Activated naive CD8-positive, alpha-beta T cell treated with anti-CD3 and anti-CD28 coated beads for 36 hours (primary cell): Measurements from ENCODE around the gene CARD10. TPM values are rescaled to one million over a fixed set of nuclear protein-coding genes. Genes with fewer than 3 reads are reported as not detected.
"Not testable (repeated sequence)": the region's sequence is repeated elsewhere in the genome, so short reads cannot be mapped to it uniquely, and the experiment has no call there.

Experiments used
- DNase-seq: peaks from one replicate; pipeline ENCODE4 v3.0.0; 2021
- H3K27ac Mint-ChIP-seq: one replicate; pipeline ENCODE4 v1.8.0; 2022; ENCODE audit warnings: mild to moderate bottlenecking, moderate library complexity, mixed read lengths
- H3K27me3 Mint-ChIP-seq: one replicate; pipeline ENCODE4 v1.8.0; 2022; ENCODE audit warnings: mild to moderate bottlenecking, mixed read lengths
- H3K36me3 Mint-ChIP-seq: one replicate; pipeline ENCODE4 v1.8.0; 2021; ENCODE audit warnings: mild to moderate bottlenecking, mixed read lengths
- H3K4me1 Mint-ChIP-seq: one replicate; pipeline ENCODE4 v1.8.0; 2021; ENCODE audit warnings: mixed read lengths
- H3K4me3 Mint-ChIP-seq: one replicate; pipeline ENCODE4 v1.8.0; 2022; ENCODE audit warnings: mild to moderate bottlenecking, moderate library complexity, mixed read lengths
- H3K9me3 Mint-ChIP-seq: one replicate; pipeline ENCODE4 v1.8.0; 2022; ENCODE audit warnings: mixed read lengths
- total RNA-seq, 2 experiments: library from RNA; stranded (reverse); gene quantifications; one replicate each; pipeline ENCODE4 v1.2.3, GENCODE V29; 2021

Gene CARD10
- total RNA-seq, 2 experiments from 2014 or later = 0.06 to 0.14 TPM

GRCh38 chr22:37545703-37546436 lies 26.7 kb upstream of the CARD10 start:
- no peak for DNase-seq
- H3K4me1 Mint-ChIP-seq = peaks cover 14% of the 10 kb centered on the region
- H3K4me3 Mint-ChIP-seq = no peak overlapping the region
- peaks cover 26% of the 10 kb centered on the region for H3K27me3 Mint-ChIP-seq
- H3K27ac Mint-ChIP-seq = no peak overlapping the region
- no peaks in the 10 kb centered on the region for H3K36me3 Mint-ChIP-seq
- no peaks in the 10 kb centered on the region for H3K9me3 Mint-ChIP-seq

- Mint-ChIP-seq H3K27me3 (peaks cover 33% of the 10 kb centered on the region), H3K4me3 (no peak overlapping the region), H3K4me1 (peaks cover 14% of the 10 kb centered on the region), H3K9me3 (no peaks in the 10 kb centered on the region), H3K36me3 (no peaks in the 10 kb centered on the region), H3K27ac (no peak overlapping the region)
- peak; percentile 62 for DNase-seq
Observed at GRCh38 chr22:37544955-37545702, 25.9 kb upstream of the CARD10 start.

- H3K27me3 Mint-ChIP-seq = peaks cover 48% of the 10 kb centered on the region
- peaks cover 26% of the 10 kb centered on the region for H3K4me1 Mint-ChIP-seq
- H3K27ac Mint-ChIP-seq = no peak overlapping the region
- H3K36me3 Mint-ChIP-seq = no peaks in the 10 kb centered on the region
- DNase-seq = no peak
- H3K9me3 Mint-ChIP-seq = no peaks in the 10 kb centered on the region
- no peak overlapping the region for H3K4me3 Mint-ChIP-seq
Observed at GRCh38 chr22:37542959-37543358, 23.7 kb upstream of the CARD10 start.

GRCh38 chr22:37542416-37542815 lies 23.2 kb upstream of the CARD10 start:
- DNase-seq, H3K36me3 Mint-ChIP-seq, H3K9me3 Mint-ChIP-seq, H3K27ac Mint-ChIP-seq, H3K4me3 Mint-ChIP-seq: not testable (repeated sequence)
- H3K27me3 Mint-ChIP-seq = peaks cover 48% of the 10 kb centered on the region
- peaks cover 27% of the 10 kb centered on the region for H3K4me1 Mint-ChIP-seq

- H3K27ac Mint-ChIP-seq, H3K4me3 Mint-ChIP-seq, H3K36me3 Mint-ChIP-seq, H3K9me3 Mint-ChIP-seq, DNase-seq: not testable (repeated sequence)
- Mint-ChIP-seq H3K4me1 (peaks cover 22% of the 10 kb centered on the region), H3K27me3 (peaks cover 40% of the 10 kb centered on the region)
Observed at GRCh38 chr22:37539790-37540189, 20.6 kb upstream of the CARD10 start.

GRCh38 chr22:37538590-37539357 lies 19.6 kb upstream of the CARD10 start:
- Mint-ChIP-seq H3K36me3 (no peaks in the 10 kb centered on the region), H3K4me1 (peaks cover 29% of the 10 kb centered on the region), H3K9me3 (no peaks in the 10 kb centered on the region), H3K27ac (no peak overlapping the region), H3K27me3 (peaks cover 36% of the 10 kb centered on the region), H3K4me3 (no peak overlapping the region)
- peak; percentile 90 for DNase-seq

- H3K27ac Mint-ChIP-seq = no peak overlapping the region
- no peak for DNase-seq
- no peaks in the 10 kb centered on the region for H3K36me3 Mint-ChIP-seq
- H3K27me3 Mint-ChIP-seq = peaks cover 25% of the 10 kb centered on the region
- H3K4me1 Mint-ChIP-seq = peaks cover 26% of the 10 kb centered on the region
- H3K4me3 Mint-ChIP-seq = no peak overlapping the region
- H3K9me3 Mint-ChIP-seq = no peaks in the 10 kb centered on the region
Observed at GRCh38 chr22:37535159-37535558, 15.9 kb upstream of the CARD10 start.

GRCh38 chr22:37534445-37534844 lies 15.2 kb upstream of the CARD10 start:
- Mint-ChIP-seq H3K4me1 (peaks cover 31% of the 10 kb centered on the region), H3K27me3 (peaks cover 17% of the 10 kb centered on the region), H3K4me3 (no peak overlapping the region), H3K9me3 (no peaks in the 10 kb centered on the region), H3K36me3 (no peaks in the 10 kb centered on the region), H3K27ac (no peak overlapping the region)
- DNase-seq = no peak

- Mint-ChIP-seq H3K4me1 (peaks cover 29% of the 10 kb centered on the region), H3K9me3 (no peaks in the 10 kb centered on the region), H3K36me3 (no peaks in the 10 kb centered on the region), H3K27ac (no peak overlapping the region), H3K4me3 (no peak overlapping the region), H3K27me3 (peaks cover 13% of the 10 kb centered on the region)
- DNase-seq = no peak
Observed at GRCh38 chr22:37533995-37534394, 14.8 kb upstream of the CARD10 start.

- Mint-ChIP-seq H3K9me3 (no peaks in the 10 kb centered on the region), H3K27me3 (peaks cover 13% of the 10 kb centered on the region), H3K4me1 (peaks cover 21% of the 10 kb centered on the region), H3K27ac (no peak overlapping the region), H3K4me3 (no peak overlapping the region), H3K36me3 (no peaks in the 10 kb centered on the region)
- DNase-seq = no peak
Observed at GRCh38 chr22:37529652-37530345, 10.6 kb upstream of the CARD10 start.

GRCh38 chr22:37527952-37528351 lies 8.7 kb upstream of the CARD10 start:
- H3K27ac Mint-ChIP-seq, H3K9me3 Mint-ChIP-seq, H3K4me1 Mint-ChIP-seq, H3K4me3 Mint-ChIP-seq, DNase-seq, H3K36me3 Mint-ChIP-seq: not testable (repeated sequence)
- H3K27me3 Mint-ChIP-seq = peaks cover 13% of the 10 kb centered on the region

- not testable (repeated sequence) for H3K36me3 Mint-ChIP-seq, H3K4me1 Mint-ChIP-seq, H3K4me3 Mint-ChIP-seq, H3K9me3 Mint-ChIP-seq, H3K27ac Mint-ChIP-seq, DNase-seq
- peaks cover 20% of the 10 kb centered on the region for H3K27me3 Mint-ChIP-seq
Observed at GRCh38 chr22:37527081-37527752, 8.0 kb upstream of the CARD10 start.

GRCh38 chr22:37526376-37526775 lies 7.2 kb upstream of the CARD10 start:
- no peaks in the 10 kb centered on the region for H3K36me3 Mint-ChIP-seq
- peaks cover 10% of the 10 kb centered on the region for H3K4me1 Mint-ChIP-seq
- H3K9me3 Mint-ChIP-seq = no peaks in the 10 kb centered on the region
- peaks cover 28% of the 10 kb centered on the region for H3K27me3 Mint-ChIP-seq
- no peak for DNase-seq
- H3K27ac Mint-ChIP-seq = no peak overlapping the region
- no peak overlapping the region for H3K4me3 Mint-ChIP-seq

GRCh38 chr22:37525746-37526350 lies 6.6 kb upstream of the CARD10 start:
- H3K27ac Mint-ChIP-seq = no peak overlapping the region
- no peak for DNase-seq
- H3K27me3 Mint-ChIP-seq = peaks cover 34% of the 10 kb centered on the region
- peaks cover 10% of the 10 kb centered on the region for H3K4me1 Mint-ChIP-seq
- no peaks in the 10 kb centered on the region for H3K9me3 Mint-ChIP-seq
- no peaks in the 10 kb centered on the region for H3K36me3 Mint-ChIP-seq
- no peak overlapping the region for H3K4me3 Mint-ChIP-seq
